IMR-90 (cell line): ENCODE measurements around the gene PALMD. TPM values are rescaled to one million over a fixed set of nuclear protein-coding genes. Genes with fewer than 3 reads are reported as not detected.

Source experiments
- ATAC-seq: fragments of 200-7000 bp; cut with Tn5 transposase; 2 replicates; pipeline ENCODE4 v1.9.1; 2020; ENCODE audit warnings: low read depth, mild to moderate bottlenecking, moderate library complexity
- BruUV-seq: library from RNA; stranded (reverse); fragments of 400-500 nt; replicated peaks from 2 replicates; lab custom pipeline; 2021; lab: Mats Ljungman, UMichigan
- CTCF ChIA-PET: fragments of 300-600 bp; formaldehyde crosslinking; extraction: SDS; loops from one replicate; lab custom pipeline; 2021; ENCODE audit warnings: antibody characterized with exemption; lab: Yijun Ruan, JAX
- POLR2A ChIA-PET: fragments of 300-600 bp; sonication (Branson Sonifier 250); formaldehyde crosslinking; loops from one replicate; lab custom pipeline; 2022; ENCODE audit warnings: antibody characterized with exemption; ENCODE audit not compliant: unreplicated experiment; lab: Charles Lee
- DNase-seq: peaks from one replicate; pipeline ENCODE4 v3.0.0; 2013
- H2AFZ ChIP-seq: replicated peaks from 2 replicates; pipeline ENCODE3; 2013; ENCODE audit warnings: low read length, mild to moderate bottlenecking; ENCODE audit not compliant: poor library complexity
- H2AK5ac ChIP-seq: 2 replicates; pipeline ENCODE4 v1.6.1; 2013; ENCODE audit warnings: low read depth, low read length, inconsistent platforms
- H2AK9ac ChIP-seq: replicated peaks from 2 replicates; pipeline ENCODE3; 2013; ENCODE audit warnings: mild to moderate bottlenecking, low read depth, low read length, moderate library complexity; ENCODE audit not compliant: poor library complexity
- H2BK120ac ChIP-seq: 2 replicates; pipeline ENCODE4 v1.6.1; 2013; ENCODE audit warnings: low read depth, low read length, inconsistent platforms
- H2BK15ac ChIP-seq: 3 replicates; pipeline ENCODE4 v1.6.1; 2013; ENCODE audit warnings: low read depth, low read length, inconsistent platforms
- H2BK20ac ChIP-seq: 2 replicates; pipeline ENCODE4 v1.6.1; 2013; ENCODE audit warnings: low read depth, mild to moderate bottlenecking, inconsistent platforms, low read length, moderate library complexity
- H2BK5ac ChIP-seq: 2 replicates; pipeline ENCODE4 v1.6.1; 2013; ENCODE audit warnings: mild to moderate bottlenecking, low read depth, low read length, inconsistent platforms; ENCODE audit not compliant: poor library complexity, severe bottlenecking
- H3K14ac ChIP-seq: replicated peaks from 2 replicates; pipeline ENCODE4 v1.6.1; 2013; ENCODE audit warnings: low read depth, low read length, inconsistent platforms
- H3K18ac ChIP-seq: 2 replicates; pipeline ENCODE4 v1.6.1; 2013; ENCODE audit warnings: low read depth, low read length, control low read depth
- H3K23ac ChIP-seq: 2 replicates; pipeline ENCODE4 v1.6.1; 2013; ENCODE audit warnings: low read depth, low read length, inconsistent platforms
- H3K27ac ChIP-seq: 2 replicates; pipeline ENCODE4 v1.5.1; 2013; ENCODE audit warnings: mild to moderate bottlenecking, control low read depth, low read length; ENCODE audit not compliant: insufficient read depth
- H3K27me3 ChIP-seq: 2 replicates; pipeline ENCODE4 v1.6.1; 2013; ENCODE audit warnings: low read length; ENCODE audit not compliant: control insufficient read depth, insufficient read depth
- H3K36me3 ChIP-seq: 2 replicates; pipeline ENCODE4 v1.6.1; 2013; ENCODE audit warnings: low read length, mixed read lengths; ENCODE audit not compliant: control insufficient read depth, insufficient read depth
- H3K4ac ChIP-seq: 2 replicates; pipeline ENCODE4 v1.6.1; 2013; ENCODE audit warnings: low read depth, low read length, inconsistent platforms
- H3K4me1 ChIP-seq: 2 replicates; pipeline ENCODE4 v1.6.1; 2013; ENCODE audit warnings: low read length, mixed read lengths; ENCODE audit not compliant: control insufficient read depth, insufficient read depth
- H3K4me2 ChIP-seq: 2 replicates; pipeline ENCODE4 v1.6.1; 2013; ENCODE audit warnings: low read depth, mild to moderate bottlenecking, control low read depth, low read length, moderate library complexity
- H3K4me3 ChIP-seq: 2 replicates; pipeline ENCODE4 v1.5.1; 2013; ENCODE audit warnings: low read depth, mild to moderate bottlenecking, control low read depth, low read length, moderate library complexity; ENCODE audit not compliant: insufficient read depth
- H3K56ac ChIP-seq: 2 replicates; pipeline ENCODE4 v1.6.1; 2013; ENCODE audit warnings: low read length, inconsistent platforms; ENCODE audit not compliant: insufficient read depth; ENCODE audit errors: extremely low read depth
- H3K79me1 ChIP-seq, 2 experiments: 2 replicates each; pipeline ENCODE4 v1.6.1; 2013; ENCODE audit warnings: low read length in 2 of 2, inconsistent platforms in 1 of 2, low read depth in 1 of 2
- H3K9ac ChIP-seq: 2 replicates; pipeline ENCODE4 v1.6.1; 2013; ENCODE audit warnings: low read depth, low read length, control low read depth
- H3K9me1 ChIP-seq: 2 replicates; pipeline ENCODE4 v1.6.1; 2013; ENCODE audit warnings: low read length, inconsistent platforms; ENCODE audit not compliant: insufficient read depth
- H3K9me3 ChIP-seq: 2 replicates; pipeline ENCODE4 v1.6.1; 2013; ENCODE audit warnings: low read length; ENCODE audit not compliant: control insufficient read depth, insufficient read depth
- H4K20me1 ChIP-seq: 2 replicates; pipeline ENCODE4 v1.6.1; 2013; ENCODE audit warnings: low read length, inconsistent platforms; ENCODE audit not compliant: insufficient read depth
- H4K5ac ChIP-seq: 2 replicates; pipeline ENCODE4 v1.6.1; 2013; ENCODE audit warnings: mild to moderate bottlenecking, low read depth, low read length, control low read depth
- H4K8ac ChIP-seq, 2 experiments: 2 replicates each; pipeline ENCODE4 v1.6.1; 2013; ENCODE audit warnings: low read depth in 2 of 2, low read length in 2 of 2, control low read depth in 1 of 2, inconsistent platforms in 1 of 2
- H4K91ac ChIP-seq: 2 replicates; pipeline ENCODE4 v1.6.1; 2013; ENCODE audit warnings: low read depth, low read length, inconsistent platforms; ENCODE audit not compliant: insufficient read depth
- CHD1 ChIP-seq: IDR thresholded peaks from 2 replicates; pipeline ENCODE4 v1.6.1; 2012; ENCODE audit warnings: low read depth, low read length, improper control_type of control experiment
- MAZ ChIP-seq: IDR thresholded peaks from 2 replicates; pipeline ENCODE4 v1.6.1; 2012; ENCODE audit warnings: low read depth, mild to moderate bottlenecking, low read length, improper control_type of control experiment, moderate library complexity, borderline replicate concordance
- MXI1 ChIP-seq: IDR thresholded peaks from 2 replicates; pipeline ENCODE4 v1.6.1; 2012; ENCODE audit warnings: low read depth, mild to moderate bottlenecking, low read length, moderate library complexity, borderline replicate concordance
- RAD21 ChIP-seq: IDR thresholded peaks from 2 replicates; pipeline ENCODE4 v1.6.1; 2012; ENCODE audit warnings: low read length, improper control_type of control experiment
- SMC3 ChIP-seq: fragments of 150-350 bp; IDR thresholded peaks from 2 replicates; pipeline ENCODE4 v1.6.1; 2016; ENCODE audit warnings: low read depth, mild to moderate bottlenecking, antibody characterized with exemption, low read length, moderate library complexity
- WGBS, 2 experiments: methylation state at CpG; one replicate each; pipeline versions ENCODE4 v1.1.5 to v1.1.7; 2013; ENCODE audit warnings: missing lambda C conversion rate in 2 of 2; ENCODE audit not compliant: insufficient read length in 1 of 2; ENCODE audit errors: extremely low coverage in 2 of 2; 5-methylcytosine and 5-hydroxymethylcytosine counted together
- dilution Hi-C: fragments of 300-500 bp; cut with HindIII; formaldehyde crosslinking; loops from one replicate; pipeline ENCODE4 v1.14.3; 2018; ENCODE audit warnings: low sequenced_read_pairs; ENCODE audit not compliant: unreplicated experiment
- in situ Hi-C: fragments of 300-500 bp; cut with MboI; formaldehyde crosslinking; loops from 3 replicates; pipeline ENCODE4 v1.14.3; 2019; ENCODE audit warnings: low sequenced_read_pairs, inconsistent platforms, mixed read lengths
- intact Hi-C: fragments of 100-400 bp; cut with micrococcal nuclease; formaldehyde crosslinking; loops from 2 replicates; pipeline ENCODE4 v1.10.0; 2022
- polyA plus RNA-seq, 3 experiments: library from polyadenylated mRNA; depleted of rRNA; stranded (reverse); fragments of >200 nt; gene quantifications; 2 replicates each; pipeline ENCODE4 v1.2.3, GENCODE V29; 2012; ENCODE audit warnings: low replicate concordance in 1 of 3
- total RNA-seq: library from RNA; depleted of rRNA; stranded (reverse); fragments of >200 nt; gene quantifications from 2 replicates; pipeline ENCODE4 v1.2.3, GENCODE V29; 2012

The PALMD gene
- total and polyA plus RNA-seq, 2 of the 4 experiments (the other 2 are of a cell fraction) = 0.51 to 0.72 TPM

DNA sequence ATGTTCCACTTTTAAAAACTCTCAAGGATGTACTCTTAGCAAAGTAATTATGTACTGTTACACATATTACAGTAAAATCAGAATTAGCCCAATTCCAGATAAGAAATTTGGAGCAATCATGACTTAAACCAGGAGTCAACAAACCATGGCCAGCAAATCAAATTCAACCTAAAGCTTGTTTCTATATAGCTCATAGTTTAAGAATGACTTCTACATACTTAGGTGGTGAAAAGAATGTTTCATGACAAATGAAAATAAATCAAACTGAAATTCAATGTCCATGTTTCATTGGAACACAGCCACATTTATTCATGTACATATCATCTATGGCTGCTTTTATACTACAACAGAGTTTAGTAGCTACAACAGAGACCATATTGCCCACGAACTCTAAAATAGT lies 85.5 kb downstream of the PALMD start:
- peaks cover 5% of the 10 kb centered on the region; the same call in 1 of the 2 replicates for H3K4me1 ChIP-seq
- H3K79me1 ChIP-seq = no peaks in the 10 kb centered on the region
- BruUV-seq = no TSS peak
- no peak overlapping the region for H3K56ac ChIP-seq
- H2AK5ac ChIP-seq = no peak overlapping the region
- H3K23ac ChIP-seq = no peak overlapping the region
- no peak overlapping the region; the same call in 1 of the 2 replicates for H3K18ac ChIP-seq
- peak overlapping the region in 1 of 2 experiments; percentile 71; a peak in 2 of 4 replicates for H4K8ac ChIP-seq
- TF ChIP-seq MXI1 (no peak), CHD1 (no peak), SMC3 (no peak), MAZ (no peak), RAD21 (no peak)
- ChIA-PET POLR2A (no interaction called here), CTCF (interaction anchor here (0.6 kb wide), 1 partner anchor 16 kb away, joined by 3 read pairs; no protein-coding TSS in a partner anchor)
- no peak overlapping the region for H4K5ac ChIP-seq
- H2AK9ac ChIP-seq = no peak overlapping the region
- WGBS, 2 experiments = no CpG with 5 or more reads among the region's 1 CpG
- no peaks in the 10 kb centered on the region for H3K9me1 ChIP-seq
- ATAC-seq (peak; percentile 89), DNase-seq (peak; percentile 88)
- no peak overlapping the region for H3K4ac ChIP-seq
- peak overlapping the region; percentile 84 for H2BK5ac ChIP-seq
- H3K27ac ChIP-seq = no peak overlapping the region; the same call in 1 of the 2 replicates
- H3K9ac ChIP-seq = no peak overlapping the region
- H3K4me3 ChIP-seq = no peak overlapping the region
- no peak overlapping the region for H2BK20ac ChIP-seq
- H3K9me3 ChIP-seq = no peaks in the 10 kb centered on the region
- no peak overlapping the region; the same call in 1 of the 2 replicates for H3K14ac ChIP-seq
- H2BK15ac ChIP-seq = no peak overlapping the region
- dilution Hi-C loops = no loop called here
- H3K27me3 ChIP-seq = no peaks in the 10 kb centered on the region
- no peak overlapping the region for H2AFZ ChIP-seq
- no peaks in the 10 kb centered on the region for H4K20me1 ChIP-seq
- H4K91ac ChIP-seq = no peak overlapping the region
- in situ Hi-C loops = no loop called here
- peak overlapping the region; percentile 50; the same call in 1 of the 2 replicates for H2BK120ac ChIP-seq
- peak overlapping the region; percentile 19; the same call in 1 of the 2 replicates for H3K4me2 ChIP-seq
- H3K36me3 ChIP-seq = no peaks in the 10 kb centered on the region
- intact Hi-C loops = loop anchor here (10.0 kb wide), 2 partner anchors 847 to 987 kb away; no protein-coding TSS in a partner anchor
